NCI-H69 (cell line): ENCODE data around the gene FAM240A.
A peak's percentile ranks its signal among the peaks of the same experiment; 100 is the strongest.
"Not testable (repeated sequence)": the region's sequence is repeated elsewhere in the genome, so short reads cannot be mapped to it uniquely, and the experiment has no call there.

Experiments
- DNase-seq: peaks from one replicate; lab custom pipeline; 2025; lab: John Stamatoyannopoulos, UW

Gene FAM240A

DNA sequence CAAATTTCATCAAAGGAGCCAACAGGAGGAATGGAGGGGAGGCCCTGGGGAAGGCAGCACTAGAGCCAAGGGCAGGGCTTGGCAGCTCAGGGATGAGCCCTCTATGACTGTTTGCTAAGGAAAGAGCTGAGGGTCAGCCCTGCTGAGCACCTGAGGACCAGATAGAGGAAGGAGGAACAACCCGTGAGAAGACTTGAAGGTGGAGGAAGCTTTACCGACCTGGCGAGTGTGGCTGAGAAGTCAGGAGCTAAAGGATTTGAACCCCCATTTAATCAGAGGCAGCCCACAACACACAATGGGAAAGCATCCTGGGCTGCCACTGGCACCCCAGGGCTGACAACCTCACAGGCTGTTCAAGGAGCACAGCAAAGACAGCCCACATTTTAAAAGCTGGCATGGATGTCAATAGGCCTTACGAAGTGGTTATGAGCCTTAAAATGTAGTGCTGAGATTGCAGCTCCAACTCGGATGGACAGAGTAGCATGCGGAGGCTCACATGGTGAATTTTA, 25.5 kb upstream of the FAM240A start:
- DNase-seq: no peak

DNA sequence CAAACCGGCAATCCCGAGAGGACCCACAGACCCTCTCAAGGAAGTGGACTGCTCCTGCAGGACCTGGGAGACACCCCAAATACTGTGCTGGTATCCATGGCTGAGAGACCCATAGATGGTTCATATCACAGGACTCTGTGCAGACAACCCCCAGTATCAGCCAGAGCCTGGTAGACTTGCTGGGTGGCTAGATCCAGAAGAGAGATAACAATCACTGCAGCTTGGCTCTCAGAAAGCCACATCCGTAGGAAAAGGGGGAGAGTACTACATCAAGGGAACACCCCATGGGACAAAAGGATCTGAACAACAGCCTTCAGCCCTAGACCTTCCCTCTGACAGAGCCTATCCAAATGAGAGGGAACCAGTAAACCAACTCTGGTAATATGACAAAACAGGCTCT, 25.1 kb upstream of the FAM240A start:
- DNase-seq: not testable (repeated sequence)

DNA sequence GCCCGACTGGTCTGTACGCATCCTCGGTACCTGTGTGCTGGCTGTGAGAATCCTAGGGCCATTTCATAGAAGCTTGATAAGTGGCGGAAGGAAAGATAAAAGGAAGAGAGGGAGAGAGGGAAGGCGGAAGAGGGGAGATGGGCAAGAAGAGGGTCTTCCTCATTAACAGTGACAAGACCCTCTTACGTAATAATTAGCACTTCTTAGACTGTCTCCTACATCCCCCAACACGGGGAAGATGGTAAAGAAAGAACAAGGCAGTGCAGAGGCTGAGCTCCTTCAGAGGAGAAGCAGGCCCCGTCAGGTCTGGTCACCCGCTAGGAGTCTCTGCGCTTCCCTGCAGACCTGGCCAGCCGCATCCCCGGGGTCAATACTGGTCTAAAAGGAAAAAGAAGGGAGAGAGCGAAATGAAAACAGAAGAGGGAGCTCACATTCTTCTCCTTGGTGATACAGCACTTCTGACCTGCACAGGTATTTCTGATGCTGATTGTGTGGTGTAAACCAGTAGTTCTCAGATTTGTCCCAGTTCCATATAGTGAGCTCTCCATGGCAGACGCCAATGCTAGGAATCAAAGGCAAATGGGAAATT, 19.0 kb upstream of the FAM240A start:
- DNase-seq: peak; percentile 4

DNA sequence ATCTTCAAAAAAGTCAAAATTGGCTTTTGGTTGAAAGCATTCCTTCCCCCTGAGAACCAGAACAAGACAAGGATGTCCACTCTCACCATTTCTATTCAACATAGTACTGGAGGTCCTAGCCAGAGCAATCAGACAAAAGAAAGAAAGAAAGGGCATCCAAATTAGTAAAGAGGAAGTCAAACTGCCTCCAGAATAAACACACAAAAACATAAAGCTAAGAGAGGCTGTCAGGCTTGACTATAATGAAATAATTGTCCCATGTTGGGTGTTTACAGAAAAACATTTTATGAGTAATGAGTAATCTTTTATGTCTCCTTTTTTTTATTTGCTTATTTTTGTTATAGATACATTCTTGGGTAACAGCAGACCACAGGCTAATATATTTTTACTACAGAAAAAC, 18.3 kb upstream of the FAM240A start:
- DNase-seq: no peak

DNA sequence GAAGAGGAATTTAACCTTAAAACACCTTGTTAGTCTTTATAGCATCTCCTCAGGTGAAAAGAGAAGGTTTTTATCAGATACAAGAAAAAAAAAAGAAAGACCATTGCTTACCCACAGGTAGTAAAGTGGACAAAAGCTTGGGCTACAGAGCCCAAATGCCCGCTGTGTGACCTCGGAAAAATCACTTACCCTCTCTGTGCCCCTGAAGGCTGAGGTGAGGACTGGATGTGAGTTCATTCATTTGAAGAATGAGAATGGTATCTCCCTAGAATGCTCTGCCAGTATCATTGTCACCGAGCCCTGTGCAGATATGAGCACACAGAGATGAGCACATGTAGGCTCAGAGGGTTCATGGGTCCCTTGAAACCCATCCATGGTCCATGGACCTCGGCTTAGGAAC, 17.6 kb upstream of the FAM240A start:
- no peak for DNase-seq

DNA sequence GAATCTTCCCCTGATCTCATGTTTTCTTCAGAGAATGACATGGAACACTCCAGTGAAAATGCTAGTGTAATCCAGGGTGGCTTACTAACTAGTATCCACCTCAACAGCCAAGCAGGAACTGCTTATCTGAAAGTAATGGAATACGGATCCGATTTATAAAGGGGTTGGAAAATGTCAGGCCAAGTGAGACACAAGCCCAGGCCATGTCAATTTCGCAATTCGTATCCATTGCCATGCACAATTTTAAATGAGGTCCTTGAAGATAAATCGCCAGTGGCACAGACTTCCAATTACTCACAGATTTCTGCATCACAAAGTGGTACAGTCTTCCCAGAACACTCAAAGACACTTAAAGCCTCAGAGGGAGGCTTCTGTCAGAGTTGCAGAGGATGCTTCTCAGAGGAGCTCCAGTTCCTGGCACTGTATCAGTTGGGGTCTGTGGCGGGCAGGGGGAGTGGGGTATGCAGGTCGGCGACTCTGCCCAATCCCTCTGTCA, 16.5 kb upstream of the FAM240A start:
- DNase-seq: no peak

DNA sequence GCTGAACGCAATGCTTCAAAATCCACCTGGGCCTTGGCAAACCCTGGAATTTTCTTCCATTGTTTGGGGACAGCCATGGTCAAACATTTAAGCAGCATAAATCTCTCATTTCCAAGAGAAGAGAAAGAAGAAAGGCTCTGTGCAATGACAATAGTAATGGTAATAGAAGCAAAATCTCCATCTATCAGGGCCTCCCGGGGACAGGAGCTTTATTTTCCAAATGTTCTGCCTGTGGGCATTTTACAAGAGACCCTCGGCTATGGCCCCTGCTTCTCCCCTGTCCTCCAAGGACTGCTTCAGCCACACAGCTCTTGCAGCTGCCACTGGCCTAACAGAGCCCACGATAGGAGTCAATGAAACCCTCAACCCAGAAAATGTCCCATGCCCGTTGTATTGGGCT, 12.7 kb upstream of the FAM240A start:
- DNase-seq: no peak

DNA sequence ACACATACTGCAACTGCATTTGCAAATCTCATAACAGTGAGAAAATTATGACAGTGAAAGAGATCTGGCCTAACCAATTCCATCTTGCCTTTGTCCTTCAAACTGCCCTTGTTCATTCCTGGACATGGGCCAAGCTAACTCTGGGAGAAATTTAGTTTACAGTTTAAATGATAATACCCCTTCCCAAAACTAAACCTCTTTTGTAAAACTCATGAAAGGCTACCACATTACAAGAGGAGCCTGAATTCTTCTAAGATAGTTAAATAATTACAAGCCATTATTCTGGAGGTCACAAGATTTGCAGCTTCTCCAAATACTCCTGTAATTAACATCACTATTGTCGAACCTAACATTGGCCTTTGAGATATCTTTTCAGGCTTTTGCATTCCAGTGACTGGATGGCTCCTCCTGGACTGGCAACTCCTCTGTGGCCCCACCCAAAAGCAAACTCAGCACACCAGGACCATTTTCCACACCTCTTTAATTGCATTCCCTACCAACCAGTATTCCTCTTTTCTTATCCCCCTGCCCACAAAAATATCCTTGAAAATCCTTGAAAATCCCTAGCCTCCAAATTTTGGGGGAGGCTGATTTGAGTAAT, 8.8 kb upstream of the FAM240A start:
- no peak for DNase-seq

DNA sequence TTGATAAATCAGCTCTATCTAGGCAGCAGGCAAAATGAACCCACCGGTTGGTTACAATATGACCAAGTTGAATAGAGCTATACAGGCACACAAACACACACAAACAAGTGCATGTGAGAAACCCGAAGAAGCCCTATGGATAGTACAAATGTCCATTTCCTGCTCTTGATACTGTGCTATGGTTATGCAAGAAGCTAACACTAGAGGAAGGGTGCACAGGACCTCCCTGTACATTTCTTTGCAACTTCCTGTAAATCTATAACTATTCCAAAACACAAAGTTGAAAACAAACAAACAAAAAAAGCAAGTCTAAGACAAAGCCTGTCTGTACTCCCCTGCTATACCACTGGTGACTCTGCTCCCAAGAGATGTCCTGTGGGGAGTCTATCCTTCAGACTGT, 8.2 kb upstream of the FAM240A start:
- no peak for DNase-seq

DNA sequence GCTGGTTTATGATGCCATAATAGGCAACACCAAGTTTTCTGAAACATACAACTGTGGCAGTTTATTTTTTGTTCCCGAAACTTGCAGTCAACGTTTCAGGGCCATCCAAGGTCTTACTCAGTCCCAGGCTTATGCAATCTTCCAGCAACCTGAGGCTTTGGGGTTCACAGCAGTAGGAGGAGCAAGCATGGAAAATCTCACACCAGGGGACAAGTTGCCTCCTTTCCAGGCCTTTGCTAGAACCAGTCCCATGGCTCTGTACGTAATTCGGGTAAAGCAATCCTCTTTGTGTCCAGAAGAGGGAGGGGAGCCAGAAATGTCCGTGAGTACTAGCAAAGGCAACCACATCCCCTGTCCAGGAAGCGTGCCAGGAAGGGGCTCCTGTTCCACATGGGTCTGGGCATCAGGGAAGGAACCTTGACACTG, 4.7 kb upstream of the FAM240A start:
- DNase-seq: peak; percentile 31

DNA sequence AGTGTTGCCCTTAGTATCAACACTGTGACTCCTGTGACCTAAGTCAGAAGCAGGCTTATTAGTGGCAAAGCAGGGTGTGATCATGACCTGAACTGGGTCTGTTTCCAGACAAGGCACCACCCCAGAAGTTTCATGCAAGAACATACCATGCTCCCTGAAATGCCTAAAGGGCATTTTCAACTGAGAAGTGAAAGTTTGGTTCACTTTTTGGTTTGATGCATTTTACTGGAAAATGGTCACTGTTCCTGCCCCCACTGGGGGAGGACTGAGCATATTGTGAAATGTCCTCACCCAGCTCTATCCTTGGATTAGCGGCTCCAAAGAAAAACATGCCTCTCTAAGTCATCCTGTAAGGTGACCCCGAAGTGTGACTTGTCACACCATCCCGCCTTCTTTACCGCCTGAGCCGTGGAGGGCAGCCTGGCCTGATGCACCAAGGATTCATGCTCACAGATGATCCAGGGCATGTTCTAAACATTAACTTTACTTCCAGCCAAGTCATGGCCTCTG, 3.1 kb upstream of the FAM240A start:
- DNase-seq: no peak

DNA sequence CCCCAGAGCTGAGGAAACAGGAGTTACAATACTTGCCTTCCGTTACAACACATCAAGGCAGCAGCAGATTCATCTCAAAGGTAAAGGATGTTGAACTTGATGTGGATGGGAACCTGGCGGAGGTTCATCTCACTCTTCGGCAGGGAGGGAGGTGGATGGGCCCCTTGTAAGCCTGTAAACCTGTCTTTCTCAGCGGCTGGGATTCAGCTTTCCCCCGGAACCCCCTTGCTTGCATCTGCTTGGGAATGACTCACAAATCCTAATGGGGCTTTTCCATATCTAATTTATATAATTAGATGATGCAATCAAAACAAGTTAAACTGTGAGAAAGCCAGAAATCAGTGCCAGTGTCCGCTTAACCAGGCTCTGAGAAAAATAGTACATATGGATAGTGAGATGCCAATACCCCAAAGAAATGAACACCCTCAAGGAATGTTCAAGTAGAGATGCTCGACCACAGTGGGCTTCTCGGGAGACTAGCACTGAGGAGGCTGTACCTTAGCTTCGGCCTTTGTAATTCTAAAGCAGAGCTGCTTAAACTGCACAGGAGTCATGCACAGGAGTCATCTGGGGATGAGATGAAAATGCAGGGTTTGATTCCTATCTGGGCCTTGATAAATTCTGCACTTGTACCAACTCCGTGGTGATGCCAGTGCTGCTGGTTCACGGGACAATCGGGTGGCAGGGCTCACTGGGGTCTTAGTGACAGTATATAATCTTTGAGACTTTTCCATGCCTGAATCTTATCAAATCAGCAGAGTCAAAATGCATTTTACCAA, 2.2 kb upstream of the FAM240A start:
- DNase-seq: no peak

DNA sequence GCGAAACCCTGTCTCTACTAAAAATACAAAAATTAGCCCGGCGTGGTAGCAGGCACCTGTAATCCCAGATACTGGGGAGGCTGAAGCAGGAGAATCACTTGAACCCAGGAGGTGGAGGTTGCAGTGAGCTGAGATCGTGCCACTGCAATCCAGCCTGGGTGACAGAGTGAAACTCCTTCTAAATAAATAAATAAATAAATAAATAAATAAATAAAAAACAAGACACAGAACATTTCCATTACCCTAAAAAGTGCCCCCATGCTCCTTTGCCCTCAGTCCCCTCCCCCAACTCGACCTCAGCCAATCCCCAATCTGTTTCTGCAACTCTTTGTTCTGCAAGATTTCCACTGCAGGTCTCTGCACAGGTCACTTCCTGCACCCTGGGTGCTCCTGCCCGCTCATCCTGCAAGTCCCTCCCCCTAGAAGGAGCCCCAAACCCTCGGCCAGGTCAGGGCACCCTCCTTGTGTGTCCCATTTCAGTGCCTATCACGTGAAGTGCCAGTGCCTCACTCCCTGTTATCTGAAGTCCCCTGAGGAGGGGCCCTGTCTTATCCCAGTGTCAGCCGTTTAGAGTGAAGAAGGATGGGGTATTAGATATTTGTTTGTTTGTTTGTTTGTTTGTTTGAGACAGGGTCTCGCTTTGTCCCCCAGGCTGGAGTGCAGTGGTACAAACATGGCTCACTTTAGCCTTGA, 1.1 kb downstream of the FAM240A start:
- no peak for DNase-seq

DNA sequence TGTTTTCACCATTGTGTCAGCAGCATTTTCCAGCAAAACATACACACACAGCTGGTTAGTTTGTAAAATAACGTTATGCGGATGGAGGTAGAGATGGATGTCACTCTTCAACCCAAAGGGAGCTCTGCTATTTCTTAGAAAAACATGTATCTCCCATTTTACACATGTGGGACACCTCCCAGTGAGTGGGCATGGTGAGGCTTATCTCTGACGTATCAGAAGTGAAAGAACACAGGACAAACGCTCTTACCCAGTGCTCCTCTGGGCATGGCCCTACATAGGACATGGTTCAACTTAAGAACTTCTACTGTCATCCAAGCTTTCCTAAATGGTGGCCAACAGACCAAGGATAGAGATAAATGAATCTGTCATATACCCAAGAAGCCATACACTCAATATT, 2.1 kb downstream of the FAM240A start:
- no peak for DNase-seq

DNA sequence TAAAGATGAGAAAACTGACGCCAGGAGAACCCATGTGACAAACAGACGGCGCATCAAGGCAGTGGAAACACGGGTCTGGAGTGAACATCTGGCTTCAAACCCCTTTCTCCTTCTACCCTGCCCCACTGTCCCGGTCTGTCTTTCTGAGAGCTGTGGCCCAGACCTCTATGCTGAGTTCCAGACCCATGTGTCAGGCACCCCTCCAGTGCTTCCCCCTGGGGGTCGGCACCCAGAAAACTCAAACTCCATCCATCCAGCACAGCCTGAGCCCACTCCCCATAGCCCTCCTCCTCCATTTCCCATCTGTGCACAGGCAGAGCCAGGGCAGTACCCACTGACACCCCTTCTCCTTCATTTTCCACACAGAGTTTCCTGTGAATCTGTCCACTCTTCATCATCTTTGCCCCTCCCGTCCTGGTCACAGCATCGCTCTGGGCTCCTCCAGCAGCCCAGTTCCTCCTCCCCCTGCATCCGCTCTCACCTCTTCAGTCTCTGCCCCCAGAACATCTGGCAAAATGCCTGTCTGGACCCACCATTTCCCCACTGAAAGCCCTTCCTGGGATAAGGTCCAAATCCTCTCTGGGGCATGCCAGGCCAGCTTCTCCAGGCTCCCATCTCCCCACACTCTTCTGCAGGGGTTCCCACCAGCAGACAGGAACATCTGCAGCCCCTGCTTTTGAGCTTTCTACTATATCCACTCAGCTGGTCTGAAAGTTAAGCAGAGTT, 2.9 kb downstream of the FAM240A start:
- no peak for DNase-seq

DNA sequence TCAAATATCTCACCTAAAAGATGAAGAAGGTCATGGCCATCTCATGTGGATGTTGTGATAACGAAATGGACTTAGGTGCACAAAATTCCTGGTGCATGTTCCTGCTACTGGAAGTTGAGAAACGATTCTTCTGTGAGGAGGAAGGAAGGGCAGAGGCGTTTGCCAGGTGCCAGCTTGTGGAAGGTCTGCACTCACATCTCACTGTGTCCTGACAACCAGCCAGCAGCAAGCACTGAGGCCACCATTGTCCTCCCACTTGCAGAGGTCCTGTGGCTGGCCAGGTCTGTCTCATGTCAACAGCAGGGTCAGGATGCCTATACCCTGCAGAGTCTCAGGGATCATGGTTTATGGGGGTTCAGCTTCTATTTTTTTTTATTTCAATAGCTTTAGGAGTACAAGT, 3.7 kb downstream of the FAM240A start:
- DNase-seq: no peak

DNA sequence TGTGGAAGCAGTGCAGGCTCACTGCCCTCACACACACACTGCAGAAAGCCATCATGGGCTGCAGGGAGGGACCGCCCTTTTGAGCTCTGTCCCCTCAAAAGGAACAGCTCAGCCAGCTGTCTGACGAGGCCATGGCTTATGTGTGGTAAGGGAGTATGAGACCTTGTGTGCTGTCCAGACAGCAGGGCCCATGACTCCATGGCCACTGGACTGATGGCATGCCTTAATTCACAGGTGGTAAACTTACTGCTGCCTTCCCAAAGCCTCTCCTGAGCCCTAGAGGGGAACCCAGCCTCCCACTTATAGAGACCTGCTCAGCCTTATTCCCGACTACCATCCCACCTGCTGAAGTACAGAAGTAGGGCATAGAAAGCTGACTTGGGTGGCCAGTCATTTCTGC, 5.6 kb downstream of the FAM240A start:
- DNase-seq: no peak

DNA sequence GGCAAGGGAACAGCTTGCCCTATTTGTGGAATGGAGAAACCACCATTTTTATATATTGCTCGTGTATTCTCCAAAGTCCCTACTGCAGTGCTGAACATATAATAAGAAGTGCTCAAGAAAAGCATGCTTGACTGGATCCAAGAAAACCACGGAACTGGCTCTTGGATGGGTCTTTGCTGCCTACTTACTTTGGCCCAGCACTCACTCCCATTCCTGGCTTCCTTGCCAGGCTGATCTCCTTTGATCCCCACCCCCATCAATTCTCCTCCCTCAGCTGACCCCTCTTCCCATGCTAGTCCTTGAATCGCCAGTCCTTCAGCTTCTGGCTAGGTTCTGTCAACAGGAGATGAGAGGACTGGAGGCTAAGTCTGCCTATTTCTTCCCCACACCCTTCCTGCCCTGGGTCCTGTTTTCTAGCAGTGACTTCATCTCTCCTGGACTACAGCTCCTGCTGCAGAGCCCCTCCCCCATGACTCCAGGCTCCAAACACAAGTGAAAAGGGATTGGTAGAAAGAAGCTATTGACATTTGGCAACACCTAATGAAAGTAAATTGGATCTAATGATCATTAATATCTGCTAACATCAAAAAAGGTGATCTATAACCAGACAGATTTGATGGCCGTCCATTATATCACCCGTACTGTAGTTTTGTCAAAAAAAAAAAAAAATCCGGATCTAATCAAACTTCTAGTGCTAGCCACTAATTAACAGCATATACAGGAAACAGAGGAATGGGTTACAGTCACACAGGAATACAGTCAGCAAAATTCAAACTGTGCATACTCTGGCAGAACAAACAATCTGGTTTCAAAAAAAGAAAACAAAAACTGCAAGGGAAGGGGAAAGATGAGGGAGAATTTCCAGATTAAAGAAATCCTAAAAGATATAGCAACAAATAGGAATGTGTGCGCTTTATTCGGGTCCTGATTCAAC, 7.8 kb downstream of the FAM240A start:
- DNase-seq: peak; percentile 64

DNA sequence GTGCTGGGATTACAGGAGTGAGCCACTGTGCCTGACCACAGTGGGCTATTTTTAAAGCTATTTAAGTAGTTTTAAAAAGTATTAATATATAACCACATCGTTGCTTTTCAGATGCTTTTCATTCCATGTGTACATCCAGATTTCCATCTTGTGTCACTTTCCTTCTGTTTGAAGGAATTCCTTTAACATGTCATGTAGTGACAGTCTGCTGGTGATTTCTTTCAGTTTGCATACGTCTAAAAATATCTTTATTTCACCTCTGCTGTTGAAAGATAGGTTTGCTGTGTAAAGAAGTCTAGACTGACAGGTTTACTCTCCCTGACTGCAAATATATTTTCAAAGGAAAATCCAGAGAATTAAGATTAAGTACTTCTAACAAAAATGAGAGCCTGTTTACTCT, 12.2 kb downstream of the FAM240A start:
- no peak for DNase-seq

DNA sequence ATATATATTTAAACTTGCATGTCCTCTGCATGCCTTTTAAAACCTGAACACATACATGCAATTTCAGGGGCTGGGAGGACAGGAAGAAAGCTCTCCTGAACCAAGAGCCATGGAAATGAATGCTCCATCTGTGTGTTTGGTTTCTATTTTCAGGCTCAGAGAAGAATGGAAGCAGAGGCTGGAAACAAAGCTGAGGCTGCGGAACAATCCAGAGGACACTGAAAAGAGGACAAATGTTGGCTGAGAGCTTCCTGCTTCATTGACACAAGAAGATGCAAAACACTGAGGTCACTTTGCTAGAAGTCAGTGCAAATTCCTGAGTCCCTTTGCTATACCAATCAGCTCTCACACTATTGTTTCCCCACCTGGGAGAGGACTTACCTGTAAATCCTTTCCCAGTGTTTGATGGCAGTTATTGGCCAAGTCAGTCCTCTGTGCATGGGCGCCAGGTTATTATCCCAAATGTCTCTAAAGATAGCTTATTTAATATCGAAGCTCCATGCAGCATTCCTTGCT, 12.7 kb downstream of the FAM240A start:
- DNase-seq: no peak
